Measurements from ENCODE around the gene MPL. TPM values are rescaled to one million over a fixed set of nuclear protein-coding genes. Genes with fewer than 3 reads are reported as not detected.

Gene MPL
- total RNA-seq, 1 experiment from 2014 or later = 0.15 TPM

- no peak for TF ChIP-seq ZSCAN18 (CRISPR knock-in tag; IDR thresholded peaks at IDR 0.05)
Measured at GRCh38 chr1:43379476-43379875, 41.9 kb downstream of the MPL start (continued).

- Mint-ChIP-seq H3K4me1 (peaks cover 3% of the 10 kb centered on the region; the same call in 1 of the 2 replicates), H3K36me3 (peaks cover 30% of the 10 kb centered on the region), H3K27me3 (ENCODE audit: low read depth) (no peaks in the 10 kb centered on the region), H3K27ac (no peak overlapping the region), H3K9me3 (no peaks in the 10 kb centered on the region), H3K4me3 (no peak overlapping the region)
- CTCF ChIA-PET = interaction anchor here (1.8 kb wide), 1 partner anchor 33 kb away, joined by 7 read pairs; no protein-coding TSS in a partner anchor
- POLR2A ChIA-PET = no interaction called here
- TF ChIP-seq USF2 (CRISPR knock-in tag; IDR thresholded peaks at IDR 0.05) (no peak), ZNF232 (CRISPR knock-in tag; IDR thresholded peaks at IDR 0.05) (no peak), TCF7 (CRISPR knock-in tag; IDR thresholded peaks at IDR 0.05; ENCODE audit: low read depth) (no peak), MXD4 (CRISPR knock-in tag; IDR thresholded peaks at IDR 0.05; ENCODE audit: borderline replicate concordance) (no peak), ZBTB43 (CRISPR knock-in tag; IDR thresholded peaks at IDR 0.05) (no peak), ATF3 (CRISPR knock-in tag; conservative IDR thresholded peaks at IDR 0.05) (no peak), ZNF512 (CRISPR knock-in tag; IDR thresholded peaks at IDR 0.05; ENCODE audit: borderline replicate concordance) (no peak), TEAD1 (CRISPR knock-in tag; IDR thresholded peaks at IDR 0.05) (no peak), NFATC4 (CRISPR knock-in tag; IDR thresholded peaks at IDR 0.05) (no peak), SMAD4 (CRISPR knock-in tag; IDR thresholded peaks at IDR 0.05) (no peak), SP1 (CRISPR knock-in tag; conservative IDR thresholded peaks at IDR 0.05) (no peak), KAT7 (CRISPR knock-in tag; IDR thresholded peaks at IDR 0.05; ENCODE audit: borderline replicate concordance) (no peak), RELA (CRISPR knock-in tag; IDR thresholded peaks at IDR 0.05; ENCODE audit: borderline replicate concordance) (no peak), ATF2 (CRISPR knock-in tag; IDR thresholded peaks at IDR 0.05; ENCODE audit: borderline replicate concordance, low read depth) (no peak)
- no peak for ATAC-seq
- DNase-seq (ENCODE audit: low spot score) = no peak
Measured at GRCh38 chr1:43381612-43382011, 44.0 kb downstream of the MPL start.

GRCh38 chr1:43382027-43382779 lies 44.6 kb downstream of the MPL start:
- ATAC-seq = no peak
- Mint-ChIP-seq H3K36me3 (peaks cover 34% of the 10 kb centered on the region), H3K9me3 (no peaks in the 10 kb centered on the region), H3K4me3 (no peak overlapping the region), H3K27me3 (ENCODE audit: low read depth) (no peaks in the 10 kb centered on the region), H3K27ac (no peak overlapping the region), H3K4me1 (peaks cover 3% of the 10 kb centered on the region; the same call in 1 of the 2 replicates)
- ChIA-PET POLR2A (interaction anchor here (0.6 kb wide), 1 partner anchor 17 kb away, joined by 3 read pairs; no protein-coding TSS in a partner anchor), CTCF (interaction anchor here (1.8 kb wide), 1 partner anchor 32 kb away, joined by 7 read pairs; no protein-coding TSS in a partner anchor)
- no peak for DNase-seq (ENCODE audit: low spot score)
- no peak for TF ChIP-seq MAX (CRISPR knock-in tag; IDR thresholded peaks at IDR 0.05)
- no peak for TF ChIP-seq E2F5 (CRISPR knock-in tag; IDR thresholded peaks at IDR 0.05)
- TF ChIP-seq E2F4 (CRISPR knock-in tag; IDR thresholded peaks at IDR 0.05; ENCODE audit: borderline replicate concordance, low read depth) = no peak
- TF ChIP-seq NR2C2 (CRISPR knock-in tag; IDR thresholded peaks at IDR 0.05) = no peak
- TF ChIP-seq ERG (CRISPR knock-in tag; IDR thresholded peaks at IDR 0.05) = no peak
